SH-SY5Y (cell line): ENCODE data around the gene SELENOM.

ENCODE experiments used
- GATA2 ChIP-seq: IDR thresholded peaks from 2 replicates; pipeline ENCODE4 v1.6.1; 2011; ENCODE audit warnings: mild to moderate bottlenecking, low read depth, low read length
- GATA3 ChIP-seq: IDR thresholded peaks from 2 replicates; pipeline ENCODE4 v1.6.1; 2011; ENCODE audit warnings: low read depth, mild to moderate bottlenecking, low read length, moderate library complexity

DNA sequence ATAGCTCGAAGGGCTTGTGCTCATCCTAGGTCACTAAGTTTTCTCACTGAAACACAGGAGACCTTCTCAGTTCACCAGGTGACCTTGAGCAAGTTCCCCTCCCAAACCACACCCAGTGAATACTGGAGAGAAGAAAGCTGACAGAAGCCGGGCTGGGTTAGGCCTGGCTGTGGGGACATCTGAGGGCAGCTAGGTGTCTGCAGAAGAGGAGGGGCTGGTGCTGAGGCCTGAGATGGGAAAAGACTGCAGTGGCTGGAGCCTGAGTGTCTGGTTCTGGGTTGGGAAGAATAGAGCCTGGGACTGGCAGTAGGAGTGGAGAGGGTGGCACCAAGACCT lies 14.8 kb upstream of the SELENOM start:
- TF ChIP-seq GATA2, result no peak
- TF ChIP-seq GATA3, result no peak
